Cardiac fibroblast (primary cell): ENCODE measurements around the gene SLC45A2.

Experiments
- DNase-seq, 2 donors: peaks; one replicate each; pipeline versions ENCODE4 v3.0.0 to v3.0.0-alpha.2; 2010; ENCODE audit warnings: low read depth in 2 of 2
- H3K4me3 ChIP-seq, 2 donors: replicated peaks in 1 of 2; 1 replicate in 1 of 2; 2 replicates in 1 of 2; pipeline ENCODE4 v1.5.1; 2011; ENCODE audit warnings: low read depth in 2 of 2, low read length in 2 of 2, mild to moderate bottlenecking in 2 of 2, moderate library complexity in 1 of 2
- CTCF ChIP-seq: IDR thresholded peaks from one replicate; pipeline ENCODE4 v1.5.1; 2011; ENCODE audit warnings: low read depth, mild to moderate bottlenecking, low read length, inconsistent platforms

The SLC45A2 gene

GRCh38 chr5:34002629-34003328 lies 18.3 kb upstream of the SLC45A2 start:
- TF ChIP-seq CTCF: no peak
- DNase-seq: peak in 1 of 2 donors; percentile 67
- H3K4me3 ChIP-seq: no peak overlapping the region

- TF ChIP-seq CTCF: no peak
- peak in 1 of 2 donors; percentile 46 for DNase-seq
Observed at GRCh38 chr5:34001241-34001841, 16.8 kb upstream of the SLC45A2 start.

GRCh38 chr5:33999978-34000377 lies 15.5 kb upstream of the SLC45A2 start:
- TF ChIP-seq CTCF: no peak
- no peak overlapping the region for H3K4me3 ChIP-seq
- DNase-seq: no peak

More at GRCh38 chr5:34001241-34001841, 16.8 kb upstream of the SLC45A2 start:
- H3K4me3 ChIP-seq: no peak overlapping the region

GRCh38 chr5:33997331-33997983 lies 13.0 kb upstream of the SLC45A2 start:
- DNase-seq: peak; percentile 89 to 91
- TF ChIP-seq CTCF: peak; percentile 66
- no peak overlapping the region for H3K4me3 ChIP-seq

GRCh38 chr5:33995865-33996264 lies 11.4 kb upstream of the SLC45A2 start:
- no peak for TF ChIP-seq CTCF
- no peak overlapping the region for H3K4me3 ChIP-seq
- DNase-seq: no peak

GRCh38 chr5:33994845-33995244 lies 10.4 kb upstream of the SLC45A2 start:
- TF ChIP-seq CTCF: no peak
- H3K4me3 ChIP-seq: no peak overlapping the region
- DNase-seq: peak; percentile 46 to 68
